GM12891 (cell line): ENCODE measurements around the gene PLD1.

Experiments
- POLR2A ChIP-seq: IDR thresholded peaks from 2 replicates; pipeline ENCODE4 v1.6.1; 2011; ENCODE audit warnings: low read depth, low read length, control low read depth
- POLR2AphosphoS5 ChIP-seq: IDR thresholded peaks from 2 replicates; pipeline ENCODE4 v1.6.1; 2011; ENCODE audit warnings: low read depth, low read length, control low read depth
- SPI1 ChIP-seq: IDR thresholded peaks from 2 replicates; pipeline ENCODE4 v1.6.1; 2011; ENCODE audit warnings: low read depth, low read length, control low read depth
- TAF1 ChIP-seq: IDR thresholded peaks from 2 replicates; pipeline ENCODE4 v1.6.1; 2011; ENCODE audit warnings: low read depth, low read length, control low read depth

DNA sequence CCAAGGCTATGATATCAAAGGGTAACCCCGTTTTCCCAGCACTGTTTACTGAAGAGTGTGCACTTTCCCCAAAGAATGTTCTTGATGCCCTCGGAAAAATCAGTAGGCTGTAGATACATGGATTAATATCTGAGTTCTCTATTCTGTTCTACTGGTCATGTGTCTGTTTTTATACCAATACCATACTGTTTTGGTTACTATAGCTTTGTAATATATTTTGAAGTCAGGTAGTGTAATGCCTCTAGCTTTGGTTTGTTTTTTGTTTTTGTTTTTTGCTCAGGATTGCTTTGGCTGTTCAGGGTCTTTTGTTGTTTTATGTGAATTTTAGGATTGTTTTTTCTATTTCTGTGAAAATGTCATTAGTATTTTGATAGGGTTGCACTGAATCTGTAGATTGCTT, 95.1 kb downstream of the PLD1 start:
- TF ChIP-seq POLR2AphosphoS5 (no peak), TAF1 (no peak), POLR2A (no peak), SPI1 (no peak)
